Embryonic facial prominence (tissue), 1 donor: ENCODE data around the gene RRN3.
"Not testable (repeated sequence)": the region's sequence is repeated elsewhere in the genome, so short reads cannot be mapped to it uniquely, and the experiment has no call there.

Experiments used
- DNase-seq: peaks from one replicate; pipeline ENCODE4 v3.0.0-alpha.2; 2016; ENCODE audit errors: extremely low spot score

The RRN3 gene

DNA sequence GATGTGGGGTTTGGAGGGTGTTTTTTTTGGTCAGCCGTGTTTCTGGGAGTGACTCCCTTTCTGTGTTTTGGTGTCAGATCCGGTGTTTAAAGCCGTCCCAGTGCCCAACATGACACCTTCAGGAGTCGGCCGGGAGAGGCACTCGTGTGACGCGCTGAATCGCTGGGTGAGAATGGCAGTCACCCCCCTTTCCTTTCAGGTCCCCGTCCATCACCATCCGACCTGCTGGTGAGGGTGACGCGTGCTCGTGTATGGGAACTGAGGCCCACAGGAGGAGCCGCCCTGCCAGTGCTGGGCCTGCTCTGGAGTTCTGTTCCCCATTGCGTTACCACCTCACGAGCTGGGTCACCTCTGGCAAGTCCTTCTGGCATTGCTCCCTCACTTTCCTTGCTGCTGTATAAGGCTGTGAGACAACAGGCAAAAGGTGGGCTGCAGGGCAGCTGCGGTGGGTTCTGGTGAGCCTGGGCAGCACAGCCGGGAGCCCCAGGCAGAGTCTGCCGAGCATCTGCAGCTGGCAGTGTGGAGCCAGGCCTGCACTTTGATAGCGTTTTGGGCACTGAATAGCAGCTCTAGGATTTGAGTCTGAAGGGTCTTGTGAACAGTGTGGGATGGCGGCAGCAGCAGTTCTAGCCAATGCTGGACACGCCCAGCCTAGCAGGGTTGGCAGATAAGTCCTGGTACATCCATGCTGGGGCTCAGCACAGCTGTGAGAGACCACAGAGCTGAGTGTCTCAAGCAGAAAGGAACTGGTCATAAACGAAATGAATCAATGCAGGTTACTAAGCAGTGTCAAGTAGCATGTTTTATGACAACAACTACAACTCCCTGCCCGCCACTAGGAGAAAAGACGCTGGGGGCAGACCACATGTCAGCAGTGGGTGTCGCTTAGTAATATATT, 65.0 kb downstream of the RRN3 start:
- not testable (repeated sequence) for DNase-seq

DNA sequence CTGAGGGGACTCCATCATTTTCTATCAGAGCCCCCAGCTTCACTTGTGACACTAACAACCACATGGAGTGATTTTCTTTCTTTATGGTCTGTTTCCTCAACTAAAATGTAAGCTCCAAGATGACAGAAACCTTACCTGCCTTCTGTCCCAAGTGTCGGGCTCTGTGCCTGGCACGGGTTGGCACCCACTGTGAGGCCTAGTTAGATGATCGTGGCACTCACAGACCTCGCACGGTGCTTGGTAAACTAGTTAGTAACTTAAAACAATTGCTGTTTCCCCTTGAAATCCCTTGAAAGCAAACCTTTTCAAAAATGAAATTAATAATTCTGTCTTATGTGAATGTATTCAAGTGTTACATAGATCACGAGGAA, 65.7 kb downstream of the RRN3 start:
- not testable (repeated sequence) for DNase-seq

GRCh38 chr16:15027503-15028344, 66.3 kb downstream of the RRN3 start:
- not testable (repeated sequence) for DNase-seq

- DNase-seq: not testable (repeated sequence)
Observed at GRCh38 chr16:15027051-15027450, 67.0 kb downstream of the RRN3 start.

GRCh38 chr16:15025234-15025951, 68.7 kb downstream of the RRN3 start:
- DNase-seq: not testable (repeated sequence)

- DNase-seq: not testable (repeated sequence)
Observed at GRCh38 chr16:15024858-15025199, 69.2 kb downstream of the RRN3 start.

- not testable (repeated sequence) for DNase-seq
Observed at GRCh38 chr16:15023381-15024077, 70.5 kb downstream of the RRN3 start.

GRCh38 chr16:15022194-15022593, 71.9 kb downstream of the RRN3 start:
- DNase-seq: not testable (repeated sequence)

- DNase-seq: not testable (repeated sequence)
Observed at GRCh38 chr16:15021429-15021828, 72.6 kb downstream of the RRN3 start.

DNA sequence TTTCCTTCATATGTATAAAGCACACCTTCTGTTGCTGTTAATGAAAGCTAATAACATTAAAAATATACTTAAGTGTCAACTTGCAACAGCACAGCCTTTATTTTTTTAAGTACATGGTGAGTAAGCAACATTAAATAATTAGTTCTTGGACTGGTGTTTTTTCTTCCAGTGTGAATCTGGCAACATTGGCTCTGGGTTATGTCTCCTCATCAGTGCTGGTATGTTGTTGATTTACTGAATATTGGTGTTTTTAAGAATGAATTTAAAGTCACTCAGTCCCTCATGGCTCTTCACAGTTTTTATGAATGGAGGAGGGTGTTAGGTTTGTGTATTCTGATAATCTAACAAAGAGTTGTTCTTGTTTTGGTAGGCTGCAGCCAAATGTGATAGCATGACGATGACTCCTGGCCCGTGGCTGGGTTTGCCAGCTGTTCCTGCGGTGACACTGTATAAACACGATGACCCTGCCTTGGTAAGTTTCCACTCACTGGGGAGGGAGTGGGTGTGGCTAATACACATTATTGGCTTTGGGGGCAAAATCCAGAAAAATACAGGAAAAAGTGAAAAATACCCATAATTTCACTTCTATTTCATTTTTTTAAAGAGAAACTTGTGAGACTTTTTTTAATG, 77.0 kb downstream of the RRN3 start:
- not testable (repeated sequence) for DNase-seq

- not testable (repeated sequence) for DNase-seq
Observed at GRCh38 chr16:15016354-15016753, 77.7 kb downstream of the RRN3 start.

DNA sequence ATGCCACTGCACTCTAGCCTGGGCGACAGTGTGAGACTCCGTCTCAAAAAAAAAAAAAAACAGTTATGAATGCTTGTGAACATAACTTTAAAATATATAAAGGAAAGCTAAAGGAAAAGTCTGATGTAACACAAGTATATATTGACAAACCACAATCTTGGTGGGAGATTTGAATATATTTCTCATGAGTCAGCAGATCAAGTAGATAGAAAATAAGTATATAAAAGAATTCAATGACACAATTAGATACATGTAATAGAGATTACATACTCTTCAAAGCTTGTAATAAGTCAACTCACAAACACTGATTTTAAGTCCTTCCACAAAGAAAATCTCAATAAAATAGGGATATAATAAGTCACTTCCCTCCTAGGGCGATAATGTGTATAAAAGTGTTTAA, 78.4 kb downstream of the RRN3 start:
- not testable (repeated sequence) for DNase-seq

GRCh38 chr16:15012941-15013340, 81.1 kb downstream of the RRN3 start:
- DNase-seq: not testable (repeated sequence)
